Measurements from ENCODE around the gene SLC34A1.

DNA sequence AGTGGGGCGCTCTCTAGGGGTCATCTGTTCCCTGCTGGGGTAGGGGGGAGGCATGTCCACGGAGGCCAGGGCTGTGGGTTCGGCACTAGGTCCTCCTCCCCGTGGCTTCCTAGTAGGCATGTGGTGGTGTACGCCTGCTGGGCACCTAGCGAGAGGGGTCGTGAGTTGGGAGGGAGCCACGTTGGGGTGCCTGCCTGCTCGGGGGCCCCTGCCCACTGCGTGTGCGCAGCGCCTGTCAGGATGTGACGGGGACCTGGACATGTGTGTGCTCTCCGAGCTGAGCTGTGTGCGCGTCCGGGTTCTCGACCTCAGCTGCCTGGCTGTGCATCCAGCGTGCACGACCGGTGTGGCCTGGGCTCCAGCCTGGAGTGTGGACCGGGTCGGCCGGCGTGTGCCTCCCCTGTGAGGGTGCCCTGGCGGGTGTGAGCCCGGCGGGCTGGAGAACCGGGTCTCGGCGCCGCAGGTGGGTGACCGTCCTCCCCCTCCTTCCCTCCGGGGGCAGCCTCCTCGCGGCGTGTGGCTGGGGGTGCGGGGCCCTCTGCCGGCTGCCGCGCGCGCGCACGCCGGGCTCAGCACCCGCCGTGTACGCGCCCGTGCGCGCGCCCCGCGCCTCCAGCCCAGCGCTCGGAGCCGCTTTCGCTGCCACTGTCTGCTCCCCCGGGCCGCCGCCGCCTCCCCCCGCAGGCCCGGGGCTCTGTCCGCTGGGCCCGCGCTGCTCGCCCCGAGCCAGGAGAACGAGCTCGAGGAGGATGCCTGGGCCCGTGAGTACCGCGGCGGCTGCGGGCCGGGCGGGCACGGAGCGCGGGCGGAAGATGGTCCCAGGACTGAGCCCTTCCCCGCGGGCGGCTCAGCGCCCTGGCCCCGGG is 62.2 kb downstream of the SLC34A1 start, which contains the start of gene PRR7:
- TF ChIP-seq, protein P1, sequence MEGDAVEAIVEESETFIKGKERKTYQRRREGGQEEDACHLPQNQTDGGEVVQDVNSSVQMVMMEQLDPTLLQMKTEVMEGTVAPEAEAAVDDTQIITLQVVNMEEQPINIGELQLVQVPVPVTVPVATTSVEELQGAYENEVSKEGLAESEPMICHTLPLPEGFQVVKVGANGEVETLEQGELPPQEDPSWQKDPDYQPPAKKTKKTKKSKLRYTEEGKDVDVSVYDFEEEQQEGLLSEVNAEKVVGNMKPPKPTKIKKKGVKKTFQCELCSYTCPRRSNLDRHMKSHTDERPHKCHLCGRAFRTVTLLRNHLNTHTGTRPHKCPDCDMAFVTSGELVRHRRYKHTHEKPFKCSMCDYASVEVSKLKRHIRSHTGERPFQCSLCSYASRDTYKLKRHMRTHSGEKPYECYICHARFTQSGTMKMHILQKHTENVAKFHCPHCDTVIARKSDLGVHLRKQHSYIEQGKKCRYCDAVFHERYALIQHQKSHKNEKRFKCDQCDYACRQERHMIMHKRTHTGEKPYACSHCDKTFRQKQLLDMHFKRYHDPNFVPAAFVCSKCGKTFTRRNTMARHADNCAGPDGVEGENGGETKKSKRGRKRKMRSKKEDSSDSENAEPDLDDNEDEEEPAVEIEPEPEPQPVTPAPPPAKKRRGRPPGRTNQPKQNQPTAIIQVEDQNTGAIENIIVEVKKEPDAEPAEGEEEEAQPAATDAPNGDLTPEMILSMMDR (conservative IDR thresholded peaks at IDR 0.05; ENCODE audit: low read depth in 2 of 2) = peak in 1 of 2 experiments; percentile 15; a peak in 1 of 4 replicates
- TF ChIP-seq, protein P2, sequence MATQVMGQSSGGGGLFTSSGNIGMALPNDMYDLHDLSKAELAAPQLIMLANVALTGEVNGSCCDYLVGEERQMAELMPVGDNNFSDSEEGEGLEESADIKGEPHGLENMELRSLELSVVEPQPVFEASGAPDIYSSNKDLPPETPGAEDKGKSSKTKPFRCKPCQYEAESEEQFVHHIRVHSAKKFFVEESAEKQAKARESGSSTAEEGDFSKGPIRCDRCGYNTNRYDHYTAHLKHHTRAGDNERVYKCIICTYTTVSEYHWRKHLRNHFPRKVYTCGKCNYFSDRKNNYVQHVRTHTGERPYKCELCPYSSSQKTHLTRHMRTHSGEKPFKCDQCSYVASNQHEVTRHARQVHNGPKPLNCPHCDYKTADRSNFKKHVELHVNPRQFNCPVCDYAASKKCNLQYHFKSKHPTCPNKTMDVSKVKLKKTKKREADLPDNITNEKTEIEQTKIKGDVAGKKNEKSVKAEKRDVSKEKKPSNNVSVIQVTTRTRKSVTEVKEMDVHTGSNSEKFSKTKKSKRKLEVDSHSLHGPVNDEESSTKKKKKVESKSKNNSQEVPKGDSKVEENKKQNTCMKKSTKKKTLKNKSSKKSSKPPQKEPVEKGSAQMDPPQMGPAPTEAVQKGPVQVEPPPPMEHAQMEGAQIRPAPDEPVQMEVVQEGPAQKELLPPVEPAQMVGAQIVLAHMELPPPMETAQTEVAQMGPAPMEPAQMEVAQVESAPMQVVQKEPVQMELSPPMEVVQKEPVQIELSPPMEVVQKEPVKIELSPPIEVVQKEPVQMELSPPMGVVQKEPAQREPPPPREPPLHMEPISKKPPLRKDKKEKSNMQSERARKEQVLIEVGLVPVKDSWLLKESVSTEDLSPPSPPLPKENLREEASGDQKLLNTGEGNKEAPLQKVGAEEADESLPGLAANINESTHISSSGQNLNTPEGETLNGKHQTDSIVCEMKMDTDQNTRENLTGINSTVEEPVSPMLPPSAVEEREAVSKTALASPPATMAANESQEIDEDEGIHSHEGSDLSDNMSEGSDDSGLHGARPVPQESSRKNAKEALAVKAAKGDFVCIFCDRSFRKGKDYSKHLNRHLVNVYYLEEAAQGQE (IDR thresholded peaks at IDR 0.05; ENCODE audit: unreplicated experiment) = no peak
- TF ChIP-seq POLR2AphosphoS5 (IDR thresholded peaks at IDR 0.05; ENCODE audit: low read depth) = no peak
- TF ChIP-seq EZH2 (IDR thresholded peaks at IDR 0.05; ENCODE audit: low read depth, unreplicated experiment) = no peak
- no peak for TF ChIP-seq JUNB (IDR thresholded peaks at IDR 0.05; ENCODE audit: unreplicated experiment)
- TF ChIP-seq STAT1 (IDR thresholded peaks at IDR 0.05; ENCODE audit: unreplicated experiment) = no peak
- no peak for TF ChIP-seq CREB1 (CRISPR knock-in tag; IDR thresholded peaks at IDR 0.05; ENCODE audit: low read depth)
- TF ChIP-seq ZNF331 (CRISPR knock-in tag; IDR thresholded peaks at IDR 0.05; ENCODE audit: low read depth) = no peak

Measured in GM23338 (cell line).